Measurements from ENCODE around the gene PRKCZ.
"Not testable (repeated sequence)": the region's sequence is repeated elsewhere in the genome, so short reads cannot be mapped to it uniquely, and the experiment has no call there.

PRKCZ gene

GRCh38 chr1:2103266-2103900 is 53.2 kb downstream of the PRKCZ start:
- DNase-seq (ENCODE audit: low read depth in 2 of 2): no peak

- DNase-seq (ENCODE audit: low read depth in 2 of 2): no peak
Measured at GRCh38 chr1:2103901-2104590, 53.8 kb downstream of the PRKCZ start.

- DNase-seq (ENCODE audit: low read depth in 2 of 2): no peak
Measured at GRCh38 chr1:2104621-2105427, 54.6 kb downstream of the PRKCZ start.

- DNase-seq (ENCODE audit: low read depth in 2 of 2): no peak
Measured at GRCh38 chr1:2105781-2106524, 55.7 kb downstream of the PRKCZ start.

- DNase-seq (ENCODE audit: low read depth in 2 of 2): no peak
Measured at GRCh38 chr1:2106659-2107405, 56.6 kb downstream of the PRKCZ start.

- no peak for DNase-seq (ENCODE audit: low read depth in 2 of 2)
Measured at GRCh38 chr1:2107586-2108212, 57.5 kb downstream of the PRKCZ start.

- no peak for DNase-seq (ENCODE audit: low read depth in 2 of 2)
Measured at GRCh38 chr1:2108213-2108876, 58.1 kb downstream of the PRKCZ start.

- no peak for DNase-seq (ENCODE audit: low read depth in 2 of 2)
Measured at GRCh38 chr1:2108877-2109580, 58.8 kb downstream of the PRKCZ start.

GRCh38 chr1:2109581-2110021 is 59.4 kb downstream of the PRKCZ start:
- DNase-seq (ENCODE audit: low read depth in 2 of 2): no peak

- DNase-seq (ENCODE audit: low read depth in 2 of 2): no peak
Measured at GRCh38 chr1:2110191-2110737, 60.1 kb downstream of the PRKCZ start.

- DNase-seq (ENCODE audit: low read depth in 2 of 2): no peak
Measured at GRCh38 chr1:2110738-2111673, 60.8 kb downstream of the PRKCZ start.

GRCh38 chr1:2111674-2112035 is 61.4 kb downstream of the PRKCZ start:
- no peak for DNase-seq (ENCODE audit: low read depth in 2 of 2)

- no peak for DNase-seq (ENCODE audit: low read depth in 2 of 2)
Measured at GRCh38 chr1:2112280-2112701, 62.1 kb downstream of the PRKCZ start.

- no peak for DNase-seq (ENCODE audit: low read depth in 2 of 2)
Measured at GRCh38 chr1:2113620-2114135, 63.5 kb downstream of the PRKCZ start.

- not testable (repeated sequence) for DNase-seq (ENCODE audit: low read depth in 2 of 2)
Measured at GRCh38 chr1:2114635-2115007, 64.4 kb downstream of the PRKCZ start.

GRCh38 chr1:2115008-2115641 is 64.9 kb downstream of the PRKCZ start:
- DNase-seq (ENCODE audit: low read depth in 2 of 2): no peak

- no peak for DNase-seq (ENCODE audit: low read depth in 2 of 2)
Measured at GRCh38 chr1:2115702-2116341, 65.6 kb downstream of the PRKCZ start.

All from stimulated activated CD4-positive, alpha-beta T cell treated with anti-CD3 and anti-CD28 coated beads, Interleukin-12 subunit alpha, Interleukin-12 subunit beta, amount 100 ng/mL, for 24 hours (primary cell).